ENCODE results near the gene UGGT2. TPM values are rescaled to one million over a fixed set of nuclear protein-coding genes. Genes with fewer than 3 reads are reported as not detected.
"Not testable (repeated sequence)": the region's sequence is repeated elsewhere in the genome, so short reads cannot be mapped to it uniquely, and the experiment has no call there.

Gene UGGT2
- total and polyA plus RNA-seq, 2 donors (not counting 1 experiment from before 2014, with no cell fraction given) = 0.39 to 6.7 TPM

- WGBS (ENCODE audit: insufficient coverage) = no CpG with 5 or more reads among the region's 5 CpGs
- H3K27me3 ChIP-seq (replicated peaks in 1 of 4; ENCODE audit: control extremely low read depth in 1 of 4, control insufficient read depth in 3 of 4, insufficient read depth in 4 of 4, low read length in 3 of 4) = peaks cover 0 to 17% (median 2%) of the 10 kb centered on the region in 4 experiments
- peaks cover 0 to 23% (median 0%) of the 10 kb centered on the region in 3 donors for H3K9me3 ChIP-seq (ENCODE audit: control extremely low read depth in 1 of 3, control insufficient read depth in 2 of 3, insufficient read depth in 1 of 3, low read length in 2 of 3)
- H3K9ac ChIP-seq (ENCODE audit: low read length); H3K4me1 ChIP-seq (ENCODE audit: control insufficient read depth in 2 of 2, insufficient read depth in 2 of 2, low read length in 2 of 2); H3K4me1 Mint-ChIP-seq; DNase-seq; ATAC-seq (ENCODE audit: low read depth); H3K4me3 ChIP-seq (ENCODE audit: control extremely low read depth in 1 of 5, extremely low read depth in 1 of 5, insufficient read depth in 1 of 5, low read depth in 2 of 5, low read length in 4 of 5); POLR2A ChIA-PET; H3K79me2 ChIP-seq (ENCODE audit: control insufficient read depth, insufficient read depth, low read length); H3K4me3 Mint-ChIP-seq; H3K4me2 ChIP-seq (replicated peaks; ENCODE audit: low read depth, low read length, poor library complexity, severe bottlenecking); H2AFZ ChIP-seq (ENCODE audit: insufficient read depth, low read depth, low read length, poor library complexity, severe bottlenecking); H3K36me3 ChIP-seq (replicated peaks in 1 of 2; ENCODE audit: control extremely low read depth in 1 of 2, control insufficient read depth in 1 of 2, extremely low read depth in 1 of 2, insufficient read depth in 2 of 2, low read length in 1 of 2); H3K27ac Mint-ChIP-seq; H4K20me1 ChIP-seq (ENCODE audit: control insufficient read depth, insufficient read depth, low read length, poor library complexity, severe bottlenecking); intact Hi-C loops (cut with micrococcal nuclease); CTCF ChIA-PET; H3K27ac ChIP-seq (ENCODE audit: low read length in 2 of 2); H3K9me3 Mint-ChIP-seq (ENCODE audit: insufficient read depth): not testable (repeated sequence)
- H3K27me3 Mint-ChIP-seq = peaks cover 15% of the 10 kb centered on the region
Measured at GRCh38 chr13:96051491-96051890, 1.7 kb downstream of the UGGT2 start.

DNA sequence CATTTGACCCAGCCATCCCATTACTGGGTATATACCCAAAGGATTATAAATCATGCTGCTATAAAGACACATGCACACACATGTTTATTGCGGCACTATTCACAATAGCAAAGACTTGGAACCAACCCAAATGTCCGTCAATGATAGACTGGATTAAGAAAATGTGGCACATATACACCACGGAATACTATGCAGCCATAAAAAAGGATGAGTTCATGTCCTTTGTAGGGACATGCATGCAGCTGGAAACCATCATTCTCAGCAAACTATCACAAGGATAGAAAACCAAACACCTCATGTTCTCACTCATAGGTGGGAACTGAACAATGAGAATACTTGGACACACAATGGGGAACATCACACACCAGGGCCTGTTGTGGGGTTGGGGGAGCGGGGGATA, 2.2 kb downstream of the UGGT2 start:
- intact Hi-C loops (cut with micrococcal nuclease); ATAC-seq (ENCODE audit: low read depth); POLR2A ChIA-PET; H3K27ac ChIP-seq (ENCODE audit: low read length in 2 of 2); H3K4me1 ChIP-seq (ENCODE audit: control insufficient read depth in 2 of 2, insufficient read depth in 2 of 2, low read length in 2 of 2); H3K79me2 ChIP-seq (ENCODE audit: control insufficient read depth, insufficient read depth, low read length); H4K20me1 ChIP-seq (ENCODE audit: control insufficient read depth, insufficient read depth, low read length, poor library complexity, severe bottlenecking); H3K36me3 ChIP-seq (replicated peaks in 1 of 2; ENCODE audit: control extremely low read depth in 1 of 2, control insufficient read depth in 1 of 2, extremely low read depth in 1 of 2, insufficient read depth in 2 of 2, low read length in 1 of 2); CTCF ChIA-PET; H3K9ac ChIP-seq (ENCODE audit: low read length); H3K27ac Mint-ChIP-seq; H3K4me3 ChIP-seq (ENCODE audit: control extremely low read depth in 1 of 5, extremely low read depth in 1 of 5, insufficient read depth in 1 of 5, low read depth in 2 of 5, low read length in 4 of 5); DNase-seq; H3K4me3 Mint-ChIP-seq; H3K9me3 Mint-ChIP-seq (ENCODE audit: insufficient read depth); H3K4me2 ChIP-seq (replicated peaks; ENCODE audit: low read depth, low read length, poor library complexity, severe bottlenecking); H2AFZ ChIP-seq (ENCODE audit: insufficient read depth, low read depth, low read length, poor library complexity, severe bottlenecking); H3K4me1 Mint-ChIP-seq: not testable (repeated sequence)
- peaks cover 15% of the 10 kb centered on the region for H3K27me3 Mint-ChIP-seq
- no CpG with 5 or more reads among the region's 4 CpGs for WGBS (ENCODE audit: insufficient coverage)
- Histone ChIP-seq H3K27me3 (replicated peaks in 1 of 4; ENCODE audit: control extremely low read depth in 1 of 4, control insufficient read depth in 3 of 4, insufficient read depth in 4 of 4, low read length in 3 of 4) (peaks cover 0 to 17% (median 2%) of the 10 kb centered on the region in 4 experiments), H3K9me3 (ENCODE audit: control extremely low read depth in 1 of 3, control insufficient read depth in 2 of 3, insufficient read depth in 1 of 3, low read length in 2 of 3) (peaks cover 0 to 25% (median 0%) of the 10 kb centered on the region in 3 donors)

- not testable (repeated sequence) for H3K4me1 Mint-ChIP-seq; H4K20me1 ChIP-seq (ENCODE audit: control insufficient read depth, insufficient read depth, low read length, poor library complexity, severe bottlenecking)
- 98% methylated on average over 15 of the region's 16 CpGs for WGBS (ENCODE audit: insufficient coverage)
Measured at GRCh38 chr13:96046449-96047126, 6.6 kb downstream of the UGGT2 start.

More at GRCh38 chr13:96046449-96047126, 6.6 kb downstream of the UGGT2 start:
- H3K9me3 Mint-ChIP-seq (ENCODE audit: insufficient read depth); H3K27ac ChIP-seq (ENCODE audit: low read length in 2 of 2); H3K36me3 ChIP-seq (replicated peaks in 1 of 2; ENCODE audit: control extremely low read depth in 1 of 2, control insufficient read depth in 1 of 2, extremely low read depth in 1 of 2, insufficient read depth in 2 of 2, low read length in 1 of 2); H3K9me3 ChIP-seq (ENCODE audit: control extremely low read depth in 1 of 3, control insufficient read depth in 2 of 3, insufficient read depth in 1 of 3, low read length in 2 of 3); H3K4me2 ChIP-seq (replicated peaks; ENCODE audit: low read depth, low read length, poor library complexity, severe bottlenecking); H2AFZ ChIP-seq (ENCODE audit: insufficient read depth, low read depth, low read length, poor library complexity, severe bottlenecking); H3K27ac Mint-ChIP-seq; intact Hi-C loops (cut with micrococcal nuclease); ATAC-seq (ENCODE audit: low read depth); H3K9ac ChIP-seq (ENCODE audit: low read length); H3K27me3 Mint-ChIP-seq; H3K27me3 ChIP-seq (replicated peaks in 1 of 4; ENCODE audit: control extremely low read depth in 1 of 4, control insufficient read depth in 3 of 4, insufficient read depth in 4 of 4, low read length in 3 of 4); H3K4me1 ChIP-seq (ENCODE audit: control insufficient read depth in 2 of 2, insufficient read depth in 2 of 2, low read length in 2 of 2); DNase-seq; POLR2A ChIA-PET; H3K4me3 Mint-ChIP-seq; CTCF ChIA-PET; H3K4me3 ChIP-seq (ENCODE audit: control extremely low read depth in 1 of 5, extremely low read depth in 1 of 5, insufficient read depth in 1 of 5, low read depth in 2 of 5, low read length in 4 of 5); H3K79me2 ChIP-seq (ENCODE audit: control insufficient read depth, insufficient read depth, low read length): not testable (repeated sequence)
